ENCODE results near the gene TTLL10. TPM values are rescaled to one million over a fixed set of nuclear protein-coding genes. Genes with fewer than 3 reads are reported as not detected.

The TTLL10 gene
- total and polyA plus RNA-seq, 2 of the 8 experiments (the other 6 are each of a cell fraction or from before 2014, with no cell fraction given) = 1.1 to 1.7 TPM

GRCh38 chr1:1243807-1244191, 70.1 kb downstream of the TTLL10 start:
- WGBS, 2 experiments (ENCODE audit: extremely low coverage in 1 of 2, insufficient coverage in 1 of 2, insufficient read length in 1 of 2, insufficient replicate concordance in 2 of 2, low coverage in 1 of 2, low lambda C conversion rate in 2 of 2, missing lambda C conversion rate in 1 of 2) = 91% methylated on average over 17 of the region's 23 CpGs; no CpG with 5 or more reads in 1 of the 2 experiments
- CTCF ChIA-PET (ENCODE audit: partially characterized antibody) = interaction anchor here (0.8 to 1.1 kb wide), 3 partner anchors 9 to 122 kb away, joined by 3 to 5 read pairs (median 3); no protein-coding TSS in a partner anchor

More at GRCh38 chr1:1243807-1244191, 70.1 kb downstream of the TTLL10 start:
- Histone ChIP-seq H2BK5ac (ENCODE audit: low read depth, low read length) (no peak overlapping the region), H4K91ac (replicated peaks; ENCODE audit: insufficient read length, low read length) (no peak overlapping the region), H4K8ac (ENCODE audit: extremely low read depth, insufficient read depth, low read length) (peak overlapping the region; percentile 25; the same call in 1 of the 2 replicates), H3K27ac (ENCODE audit: low read depth, low read length) (no peak overlapping the region), H2AFZ (ENCODE audit: low read length) (no peak overlapping the region), H3K23ac (ENCODE audit: insufficient read length) (no peak overlapping the region), H3K56ac (replicated peaks; ENCODE audit: insufficient read length, low read depth, low read length) (no peak overlapping the region), H2BK120ac (replicated peaks; ENCODE audit: low read depth, low read length) (no peak overlapping the region), H2AK5ac (ENCODE audit: low read depth, low read length) (no peak overlapping the region), H3K79me2 (ENCODE audit: control insufficient read depth in 1 of 2, insufficient read depth in 2 of 2, low read length in 2 of 2) (no peaks in the 10 kb centered on the region; a peak in 1 of 4 replicates), H2BK12ac (ENCODE audit: low read depth, low read length) (no peak overlapping the region), H2BK15ac (ENCODE audit: low read length) (no peak overlapping the region), H3K9me3 (ENCODE audit: insufficient read depth in 2 of 2, low read depth in 1 of 2, low read length in 1 of 2) (no peaks in the 10 kb centered on the region), H3K9ac (replicated peaks in 1 of 4; ENCODE audit: extremely low read depth in 1 of 4, low read depth in 3 of 4, low read length in 3 of 4) (no peak overlapping the region), H4K20me1 (replicated peaks in 1 of 2; ENCODE audit: control insufficient read depth in 1 of 2, insufficient read depth in 2 of 2, low read length in 2 of 2) (peaks cover 4 to 9% of the 10 kb centered on the region in 2 experiments), H2BK20ac (ENCODE audit: low read length) (no peak overlapping the region), H3K14ac (ENCODE audit: insufficient read length) (no peak overlapping the region), H3K23me2 (ENCODE audit: low read depth, low read length) (no peaks in the 10 kb centered on the region; the same call in 1 of the 2 replicates), H3K4me3 (ENCODE audit: extremely low read depth in 1 of 4, insufficient read depth in 2 of 4, low read depth in 3 of 4, low read length in 4 of 4) (no peak overlapping the region), H3K4ac (replicated peaks; ENCODE audit: insufficient read length, low read depth, low read length) (no peak overlapping the region), H3K36me3 (ENCODE audit: control insufficient read depth in 2 of 4, insufficient read depth in 4 of 4, low read length in 3 of 4) (no peaks in the 10 kb centered on the region), H3K18ac (ENCODE audit: extremely low read depth, low read length) (no peak overlapping the region), H4K5ac (ENCODE audit: insufficient read length, low read depth, low read length) (no peak overlapping the region), H3K4me1 (replicated peaks in 1 of 4; ENCODE audit: control insufficient read depth in 3 of 4, insufficient read depth in 4 of 4, low read length in 3 of 4) (peaks cover 0 to 10% (median 1%) of the 10 kb centered on the region in 4 experiments; a peak in 5 of 7 replicates), H3K27me3 (replicated peaks in 1 of 4; ENCODE audit: control insufficient read depth in 3 of 4, extremely low read depth in 1 of 4, insufficient read depth in 3 of 4, low read length in 3 of 4) (peaks cover 2 to 19% (median 11%) of the 10 kb centered on the region in 4 experiments; a peak in 6 of 7 replicates), H3K4me2 (ENCODE audit: insufficient read depth in 1 of 2, low read depth in 2 of 2, low read length in 2 of 2) (no peak overlapping the region), H3K79me1 (ENCODE audit: low read depth, low read length) (no peaks in the 10 kb centered on the region)
- FAIRE-seq (no peak), DNase-seq (ENCODE audit: low read depth in 1 of 2, low spot score in 2 of 2) (no peak)
- TF ChIP-seq POLR2AphosphoS5 (IDR thresholded peaks at IDR 0.05; ENCODE audit: low read depth, low read length) = no peak
- TF ChIP-seq, protein P1, sequence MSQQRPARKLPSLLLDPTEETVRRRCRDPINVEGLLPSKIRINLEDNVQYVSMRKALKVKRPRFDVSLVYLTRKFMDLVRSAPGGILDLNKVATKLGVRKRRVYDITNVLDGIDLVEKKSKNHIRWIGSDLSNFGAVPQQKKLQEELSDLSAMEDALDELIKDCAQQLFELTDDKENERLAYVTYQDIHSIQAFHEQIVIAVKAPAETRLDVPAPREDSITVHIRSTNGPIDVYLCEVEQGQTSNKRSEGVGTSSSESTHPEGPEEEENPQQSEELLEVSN (IDR thresholded peaks at IDR 0.05) = no peak
- TF ChIP-seq CHD1 (IDR thresholded peaks at IDR 0.05; ENCODE audit: low read depth, low read length) = no peak
- TF ChIP-seq SIRT6 (IDR thresholded peaks at IDR 0.05; ENCODE audit: low read length) = no peak
- TF ChIP-seq ZNF274 (IDR thresholded peaks at IDR 0.05; ENCODE audit: borderline replicate concordance, extremely low read depth, low read length) = no peak
- TF ChIP-seq ASH2L (IDR thresholded peaks at IDR 0.05; ENCODE audit: low read length) = no peak
- no peak for TF ChIP-seq RBBP5 (IDR thresholded peaks at IDR 0.05; ENCODE audit: borderline replicate concordance, low read depth, low read length)
- no peak for TF ChIP-seq CEBPB (IDR thresholded peaks at IDR 0.05; ENCODE audit: low read depth, low read length)
- TF ChIP-seq FOSL1 (IDR thresholded peaks at IDR 0.05; ENCODE audit: insufficient read depth, low read depth, low read length) = no peak
- no peak for TF ChIP-seq BRCA1 (IDR thresholded peaks at IDR 0.05; ENCODE audit: low read depth, low read length)
- no peak for TF ChIP-seq JUN (IDR thresholded peaks at IDR 0.05; ENCODE audit: low read depth, low read length)
- POLR2A ChIA-PET (ENCODE audit: partially characterized antibody) = interaction anchor here (0.8 kb wide), 1 partner anchor 212 kb away, joined by 3 read pairs; no protein-coding TSS in a partner anchor

All from H1 (cell line).